GM21381 (cell line): Measurements from ENCODE around the gene RAD52.

Experiments used
- ATAC-seq: cut with Tn5 transposase; IDR thresholded peaks from one replicate; pipeline ENCODE4 v1.9.1; 2021; ENCODE audit warnings: mild to moderate bottlenecking, moderate library complexity; ENCODE audit not compliant: unreplicated experiment

RAD52 gene

DNA sequence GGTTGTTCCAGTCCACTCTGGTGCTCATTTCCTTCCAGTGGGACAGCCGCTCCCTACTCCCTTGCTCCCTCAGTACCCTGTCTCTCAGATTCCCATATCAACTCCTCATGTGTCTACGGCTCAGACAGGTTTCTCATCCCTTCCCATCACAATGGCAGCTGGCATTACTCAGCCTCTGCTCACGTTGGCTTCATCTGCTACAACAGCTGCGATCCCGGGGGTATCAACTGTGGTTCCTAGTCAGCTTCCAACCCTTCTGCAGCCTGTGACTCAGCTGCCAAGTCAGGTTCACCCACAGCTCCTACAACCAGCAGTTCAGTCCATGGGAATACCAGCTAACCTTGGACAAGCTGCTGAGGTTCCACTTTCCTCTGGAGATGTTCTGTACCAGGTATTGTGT lies 69.9 kb downstream of the RAD52 start:
- no peak for ATAC-seq

DNA sequence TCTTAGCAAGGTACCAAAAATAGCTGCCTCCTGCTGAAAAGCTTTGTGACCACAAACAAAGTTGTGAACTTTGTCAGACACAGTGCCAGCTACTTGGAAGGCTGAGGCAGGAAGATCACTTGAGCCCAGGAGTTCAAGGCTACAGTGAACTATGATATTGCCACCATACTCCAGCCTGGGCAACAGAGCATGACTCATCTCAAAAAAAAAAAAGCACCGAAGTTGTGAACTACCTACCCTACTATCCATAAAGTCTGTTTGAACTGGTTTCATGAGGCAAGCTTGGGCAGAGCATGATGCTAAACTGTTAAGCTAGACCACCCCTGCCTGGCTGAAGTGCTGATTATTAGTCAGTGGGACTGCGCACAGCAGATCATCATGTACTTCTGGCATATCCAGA lies 75.5 kb downstream of the RAD52 start:
- no peak for ATAC-seq

DNA sequence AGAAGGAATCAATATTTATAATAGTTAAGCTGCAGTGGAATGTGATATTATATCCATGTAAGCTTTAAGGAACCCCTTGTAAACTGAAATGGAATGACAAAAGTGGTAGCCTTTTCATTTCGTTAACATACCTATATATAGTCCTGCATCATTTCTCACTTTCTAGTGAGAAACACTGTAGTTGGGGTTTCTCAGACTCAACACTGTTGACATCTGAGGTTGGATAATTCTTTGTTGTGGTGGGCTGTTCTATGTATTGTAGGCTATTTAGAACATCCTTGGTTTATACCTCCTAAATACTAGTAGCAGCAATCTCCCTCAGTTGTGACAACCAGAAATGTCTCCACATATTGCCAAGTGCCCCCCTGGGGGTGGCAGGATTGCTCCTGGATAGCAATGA lies 79.1 kb downstream of the RAD52 start:
- no peak for ATAC-seq

DNA sequence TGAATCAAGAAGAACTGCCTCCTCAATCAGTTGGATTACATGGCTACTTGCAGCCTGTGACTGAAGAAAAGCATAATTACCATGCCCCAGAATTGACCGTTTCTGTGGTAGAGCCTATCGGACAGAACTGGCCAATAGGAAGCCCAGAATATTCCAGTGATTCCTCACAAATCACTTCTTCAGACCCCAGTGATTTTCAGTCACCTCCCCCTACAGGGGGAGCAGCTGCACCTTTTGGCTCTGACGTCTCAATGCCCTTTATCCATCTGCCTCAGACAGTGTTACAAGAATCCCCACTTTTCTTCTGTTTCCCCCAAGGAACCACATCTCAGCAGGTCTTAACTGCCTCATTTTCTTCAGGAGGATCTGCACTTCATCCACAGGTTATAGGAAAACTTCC lies 80.8 kb downstream of the RAD52 start:
- no peak for ATAC-seq

DNA sequence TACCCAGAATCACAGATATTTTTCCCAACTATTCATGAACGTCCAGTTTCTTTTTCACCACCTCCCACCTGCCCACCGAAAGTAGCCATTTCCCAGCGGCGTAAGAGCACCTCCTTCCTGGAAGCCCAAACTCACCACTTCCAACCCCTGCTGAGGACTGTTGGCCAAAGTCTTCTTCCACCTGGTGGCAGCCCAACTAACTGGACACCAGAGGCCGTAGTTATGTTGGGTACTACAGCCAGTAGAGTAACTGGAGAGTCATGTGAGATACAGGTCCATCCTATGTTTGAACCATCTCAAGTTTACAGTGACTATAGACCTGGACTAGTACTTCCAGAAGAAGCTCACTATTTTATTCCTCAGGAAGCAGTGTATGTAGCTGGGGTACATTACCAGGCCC lies 81.6 kb downstream of the RAD52 start:
- no peak for ATAC-seq

DNA sequence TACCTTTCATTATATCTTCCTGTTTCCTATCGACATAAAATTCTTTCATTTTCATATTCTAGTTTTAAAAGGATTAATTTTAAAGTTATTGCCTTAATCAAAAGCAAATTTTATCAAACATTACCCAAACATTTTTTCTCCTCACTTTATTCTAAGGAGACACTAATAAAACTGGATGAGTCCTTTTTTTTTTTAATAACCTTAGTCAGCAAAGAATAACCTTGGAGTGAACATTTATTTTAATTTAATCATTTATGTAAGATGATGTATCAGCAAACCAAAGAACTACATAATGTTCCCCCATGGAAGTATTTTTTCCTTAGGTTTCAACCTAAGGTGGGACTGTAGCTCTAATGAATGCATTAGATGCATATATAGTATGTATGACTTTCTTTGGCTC lies 83.9 kb downstream of the RAD52 start:
- no peak for ATAC-seq

DNA sequence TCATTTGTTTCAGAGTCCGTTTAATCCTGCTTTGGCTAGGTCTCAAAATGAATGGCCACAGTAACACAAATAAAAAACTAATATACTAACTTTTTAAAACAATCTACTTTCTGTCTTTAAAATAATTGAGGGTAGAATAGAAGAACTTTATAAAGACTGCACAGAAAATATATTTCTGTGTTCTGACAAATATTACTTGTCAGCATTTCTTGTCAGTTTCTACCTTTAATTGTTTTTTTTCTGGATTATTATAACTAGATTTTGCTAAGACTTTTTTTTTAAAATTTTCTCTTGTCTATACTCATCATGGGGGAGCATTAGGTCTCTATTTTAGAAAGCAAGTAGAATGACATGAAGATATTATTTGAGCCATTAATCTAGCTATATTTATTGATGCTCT lies 86.2 kb downstream of the RAD52 start:
- no peak for ATAC-seq

DNA sequence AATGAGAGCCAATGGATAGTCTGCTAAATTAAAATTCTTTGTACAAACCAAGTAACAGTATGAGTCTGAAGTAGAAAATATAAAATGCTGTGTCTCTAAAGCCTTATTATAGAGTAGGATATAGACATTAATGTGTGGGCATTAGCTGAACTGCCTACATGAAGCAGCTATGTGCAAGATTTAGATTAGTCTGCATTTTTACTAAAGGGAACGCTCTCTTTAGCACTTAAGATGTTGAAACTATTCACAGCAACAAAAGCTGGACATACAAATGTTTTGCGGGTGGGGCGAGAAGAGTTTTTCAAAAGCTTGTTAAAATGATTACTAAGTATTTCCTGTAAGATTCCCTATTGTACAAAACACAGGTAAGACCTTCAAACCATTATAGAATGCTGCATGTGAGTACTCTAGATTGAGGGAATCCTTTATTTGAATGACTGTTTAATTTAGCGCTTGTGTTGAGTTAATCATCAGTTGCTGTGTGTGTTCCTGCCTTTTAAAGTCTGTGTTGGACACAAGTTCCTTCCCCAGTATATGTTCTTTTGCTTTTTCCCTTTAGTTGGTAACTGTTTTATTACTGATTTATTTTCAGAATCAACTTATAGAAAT lies 87.1 kb downstream of the RAD52 start:
- no peak for ATAC-seq
